GM06990 (cell line): Measurements from ENCODE around the gene GABRR3.

ENCODE experiments used
- DNase-seq: peaks from one replicate; pipeline ENCODE4 v3.0.0-alpha.2; 2011; ENCODE audit not compliant: insufficient read length; ENCODE audit errors: extremely low read depth
- H3K27me3 ChIP-seq: replicated peaks from 2 replicates; pipeline ENCODE4 v1.6.0; 2011; ENCODE audit warnings: low read length; ENCODE audit not compliant: control insufficient read depth, insufficient read depth
- H3K36me3 ChIP-seq: 2 replicates; pipeline ENCODE4 v1.5.1; 2011; ENCODE audit warnings: low read length; ENCODE audit not compliant: control insufficient read depth, insufficient read depth
- H3K4me3 ChIP-seq: replicated peaks from 2 replicates; pipeline ENCODE4 v1.5.1; 2011; ENCODE audit warnings: low read depth, mild to moderate bottlenecking, control low read depth, low read length
- CTCF ChIP-seq: IDR thresholded peaks from 2 replicates; pipeline ENCODE4 v1.5.1; 2011; ENCODE audit warnings: low read length, control low read depth, mild to moderate bottlenecking, inconsistent platforms; ENCODE audit not compliant: insufficient read depth, poor library complexity, severe bottlenecking

Gene GABRR3

GRCh38 chr3:97992547-97993173 lies 42.5 kb downstream of the GABRR3 start:
- no peak for DNase-seq
- TF ChIP-seq CTCF, result no peak
- no peak overlapping the region for H3K4me3 ChIP-seq
- no peaks in the 10 kb centered on the region for H3K27me3 ChIP-seq
- H3K36me3 ChIP-seq, result no peaks in the 10 kb centered on the region

- Histone ChIP-seq H3K27me3 (no peaks in the 10 kb centered on the region), H3K36me3 (no peaks in the 10 kb centered on the region), H3K4me3 (no peak overlapping the region)
- TF ChIP-seq CTCF, result no peak
- no peak for DNase-seq
These were observed 43.8 kb downstream of the GABRR3 start for GRCh38 chr3:97991293-97991682.

GRCh38 chr3:97990624-97991292 lies 44.4 kb downstream of the GABRR3 start:
- Histone ChIP-seq H3K36me3 (no peaks in the 10 kb centered on the region), H3K27me3 (no peaks in the 10 kb centered on the region), H3K4me3 (no peak overlapping the region)
- no peak for TF ChIP-seq CTCF
- DNase-seq, result no peak

GRCh38 chr3:97988784-97989568 lies 46.1 kb downstream of the GABRR3 start:
- Histone ChIP-seq H3K27me3 (no peaks in the 10 kb centered on the region), H3K4me3 (no peak overlapping the region), H3K36me3 (no peaks in the 10 kb centered on the region)
- TF ChIP-seq CTCF, result no peak
- DNase-seq, result no peak

- Histone ChIP-seq H3K27me3 (no peaks in the 10 kb centered on the region), H3K4me3 (no peak overlapping the region), H3K36me3 (no peaks in the 10 kb centered on the region)
- DNase-seq, result no peak
- no peak for TF ChIP-seq CTCF
These were observed 47.8 kb downstream of the GABRR3 start for GRCh38 chr3:97987306-97987705.
